Hepatocyte (in vitro differentiated cells): ENCODE measurements around the gene PKN1.

ENCODE experiments used
- EZH2phosphoT487 ChIP-seq: fragments of 200-600 bp; sonication (generic); IDR thresholded peaks from one replicate; pipeline ENCODE4 v1.6.1; 2018; ENCODE audit warnings: antibody characterized with exemption, mild to moderate bottlenecking, low read depth, moderate library complexity; ENCODE audit not compliant: unreplicated experiment, severe bottlenecking
- TF ChIP-seq, protein P1 (sequence below): fragments of 200-600 bp; sonication (generic); IDR thresholded peaks from 2 replicates; pipeline ENCODE4 v1.5.1; 2016; ENCODE audit warnings: antibody characterized with exemption, mild to moderate bottlenecking; ENCODE audit not compliant: poor library complexity

DNA sequence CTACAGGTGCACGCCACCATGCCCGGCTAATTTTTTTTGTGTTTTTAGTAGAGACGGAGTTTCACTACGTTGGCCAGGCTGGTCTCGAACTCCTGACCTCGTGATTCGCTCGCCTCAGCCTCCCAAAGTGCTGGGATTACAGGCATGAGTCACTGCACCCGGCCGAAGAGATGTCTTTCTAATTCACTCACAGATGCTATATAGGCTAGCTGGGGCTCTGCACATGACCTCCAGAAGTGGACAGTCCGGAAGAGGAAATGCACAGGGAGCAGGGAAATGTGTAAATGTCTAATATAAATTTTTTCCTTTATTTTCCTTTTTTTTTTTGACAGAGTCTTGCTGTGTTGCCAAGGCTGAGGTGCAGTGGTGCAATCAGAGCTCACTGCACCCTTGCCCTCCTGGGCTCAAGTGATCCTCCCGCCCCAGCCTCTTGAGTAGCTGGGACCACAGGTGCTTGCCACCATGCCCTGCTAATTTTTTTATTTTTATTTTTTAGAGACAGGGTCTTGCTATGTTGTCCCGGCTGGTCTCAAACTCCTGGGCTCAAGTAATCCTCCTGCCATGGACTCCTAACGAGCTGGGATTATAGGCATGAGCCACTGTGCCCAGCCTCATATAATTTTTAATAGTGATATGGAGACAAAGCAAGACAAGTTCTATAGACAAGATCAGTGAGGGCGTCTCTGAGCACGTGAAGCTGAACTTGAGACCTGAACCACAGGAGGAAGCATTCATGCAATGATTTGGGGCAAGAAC, 54.4 kb downstream of the PKN1 start:
- TF ChIP-seq, protein P1, sequence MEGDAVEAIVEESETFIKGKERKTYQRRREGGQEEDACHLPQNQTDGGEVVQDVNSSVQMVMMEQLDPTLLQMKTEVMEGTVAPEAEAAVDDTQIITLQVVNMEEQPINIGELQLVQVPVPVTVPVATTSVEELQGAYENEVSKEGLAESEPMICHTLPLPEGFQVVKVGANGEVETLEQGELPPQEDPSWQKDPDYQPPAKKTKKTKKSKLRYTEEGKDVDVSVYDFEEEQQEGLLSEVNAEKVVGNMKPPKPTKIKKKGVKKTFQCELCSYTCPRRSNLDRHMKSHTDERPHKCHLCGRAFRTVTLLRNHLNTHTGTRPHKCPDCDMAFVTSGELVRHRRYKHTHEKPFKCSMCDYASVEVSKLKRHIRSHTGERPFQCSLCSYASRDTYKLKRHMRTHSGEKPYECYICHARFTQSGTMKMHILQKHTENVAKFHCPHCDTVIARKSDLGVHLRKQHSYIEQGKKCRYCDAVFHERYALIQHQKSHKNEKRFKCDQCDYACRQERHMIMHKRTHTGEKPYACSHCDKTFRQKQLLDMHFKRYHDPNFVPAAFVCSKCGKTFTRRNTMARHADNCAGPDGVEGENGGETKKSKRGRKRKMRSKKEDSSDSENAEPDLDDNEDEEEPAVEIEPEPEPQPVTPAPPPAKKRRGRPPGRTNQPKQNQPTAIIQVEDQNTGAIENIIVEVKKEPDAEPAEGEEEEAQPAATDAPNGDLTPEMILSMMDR, result no peak
- TF ChIP-seq EZH2phosphoT487, result no peak
